CD4-positive, alpha-beta T cell treated with Interleukin-17A for 4 hours (primary cell): ENCODE results near the gene ZNF528.

Experiments
- DNase-seq: peaks from one replicate; pipeline ENCODE4 v3.0.0-alpha.2; 2020; ENCODE audit warnings: mixed read lengths

The ZNF528 gene

DNA sequence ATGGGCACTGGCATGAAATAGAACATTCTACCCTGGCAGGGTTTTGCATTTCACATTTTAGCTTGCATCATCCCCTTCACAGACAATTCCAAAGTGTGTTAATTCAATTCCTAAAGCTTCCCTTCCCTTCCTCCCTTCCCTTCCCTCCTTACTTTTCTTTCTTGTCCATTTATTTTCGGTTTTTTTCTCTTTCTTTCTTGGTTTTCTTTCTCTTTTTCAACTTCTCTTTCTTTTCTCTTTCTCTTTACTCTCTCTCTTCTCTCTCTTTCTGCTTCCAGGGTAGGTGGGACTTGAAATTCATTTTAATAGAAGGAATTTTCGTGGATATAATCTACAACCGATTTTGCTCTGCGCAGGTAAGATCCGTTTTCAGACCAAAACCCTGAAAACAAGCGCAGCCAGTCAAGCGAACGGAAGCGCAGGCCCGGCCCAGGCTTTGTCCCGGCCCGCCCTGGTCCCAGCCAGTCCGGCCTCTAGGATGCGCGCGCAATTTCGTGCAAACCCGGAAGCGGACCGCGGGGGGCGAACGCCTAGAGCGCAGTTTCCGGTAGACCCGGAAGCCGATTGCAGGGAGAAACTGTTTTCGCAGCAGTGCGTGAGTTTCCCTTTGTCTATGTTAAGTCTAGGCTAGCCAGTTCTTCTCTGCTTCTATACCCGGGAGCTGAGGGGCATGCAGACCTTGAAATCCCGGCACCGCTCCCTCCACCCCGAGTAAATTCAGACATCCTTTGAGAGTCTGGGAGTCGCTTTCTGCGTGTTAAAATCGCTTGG lies at the start of gene ZNF528:
TSS of gene ZNF528 (plus strand) at position 540 of the 771 bp plus-strand sequence. CDS start 4,165 bp downstream, outside the sequence.
- peak; percentile 95 for DNase-seq

- DNase-seq: no peak
These were observed 46.1 kb upstream of the ZNF528 start for GRCh38 chr19:52351512-52351911.

- DNase-seq: no peak
These were observed 31.2 kb upstream of the ZNF528 start for GRCh38 chr19:52366414-52366824.

DNA sequence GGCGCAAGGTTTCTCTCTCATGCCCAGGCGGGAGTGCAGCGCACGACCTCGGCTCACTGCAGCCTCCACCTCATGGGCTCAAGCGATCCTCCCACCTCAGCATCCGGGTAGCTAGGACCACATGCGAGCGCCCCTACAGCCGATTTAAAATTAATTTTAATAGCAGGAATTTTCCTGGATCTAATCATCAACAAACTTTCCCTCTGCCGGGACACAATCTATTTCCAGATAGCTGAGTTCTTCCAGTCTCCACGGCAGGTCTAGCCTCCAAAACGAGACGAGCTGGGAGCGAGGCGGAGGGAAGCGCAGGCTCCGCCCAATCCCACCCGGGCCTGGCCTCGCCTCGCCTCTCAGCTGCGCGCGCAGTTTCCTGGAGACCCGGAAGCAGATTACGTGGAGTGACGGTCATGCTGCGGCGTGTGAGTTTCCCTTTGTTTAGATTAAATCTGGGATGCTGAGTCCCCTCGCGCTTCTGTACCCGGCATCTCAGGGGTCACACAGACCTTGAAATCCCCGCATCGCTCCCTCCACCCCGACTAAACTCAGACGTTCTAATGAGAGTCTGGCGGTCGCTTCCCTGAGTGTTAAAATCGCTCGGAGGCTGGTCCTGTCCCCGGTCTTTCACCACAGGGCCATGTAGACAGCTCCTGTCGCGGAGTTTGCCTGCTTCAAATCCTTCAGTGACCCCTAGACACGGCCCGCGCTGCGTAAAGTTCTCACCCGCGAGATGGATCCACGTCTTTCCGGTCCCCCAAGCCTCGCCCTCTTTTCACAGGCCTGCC lies 27.9 kb upstream of the ZNF528 start, which contains the start of gene ZNF880:
TSS of gene ZNF880 (plus strand) at position 365 of the 782 bp plus-strand sequence. CDS start at position 408, 43 bp downstream.
- DNase-seq: peak; percentile 92

DNA sequence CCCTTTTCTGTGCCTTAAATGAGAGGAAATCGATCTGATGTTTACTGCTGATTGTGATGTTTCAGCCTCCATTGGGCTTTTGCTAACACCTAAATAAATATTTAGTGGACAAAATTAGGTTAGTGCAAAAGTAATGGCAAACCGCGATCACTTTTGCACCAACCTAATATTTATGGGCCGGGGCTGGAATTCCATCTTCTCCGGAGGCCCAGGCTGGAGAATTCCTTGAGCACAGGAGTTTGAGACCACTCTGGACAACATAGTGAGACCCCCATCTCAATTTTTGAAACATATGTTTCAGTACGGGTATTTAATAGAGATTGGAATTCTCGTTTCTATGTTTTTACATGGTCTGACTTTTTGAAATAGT lies 27.3 kb upstream of the ZNF528 start:
- no peak for DNase-seq

GRCh38 chr19:52391135-52391534 lies 6.5 kb upstream of the ZNF528 start:
- DNase-seq: no peak

GRCh38 chr19:52398081-52398441 lies 412 bp downstream of the ZNF528 start:
- no peak for DNase-seq

DNA sequence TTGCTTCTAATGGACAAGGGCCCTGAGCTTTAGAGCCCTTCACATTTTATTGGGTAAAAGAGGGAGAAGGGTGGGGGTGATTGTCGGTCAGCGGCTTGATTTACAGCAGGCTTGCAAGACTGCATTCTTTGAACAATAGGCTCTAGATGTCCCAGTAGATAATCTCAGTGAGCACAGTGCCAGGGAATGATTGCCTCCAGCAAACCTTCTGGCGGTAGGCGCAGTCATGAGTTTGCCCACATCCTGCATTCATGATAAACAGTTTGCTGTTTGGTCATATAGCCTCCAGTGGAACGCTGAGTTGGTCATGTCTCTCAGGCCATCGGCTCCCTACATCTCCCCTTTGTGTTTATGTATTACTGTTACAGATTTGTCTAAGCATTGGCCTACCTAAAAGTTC lies 12.6 kb downstream of the ZNF528 start:
- no peak for DNase-seq

GRCh38 chr19:52415711-52416110 lies 18.1 kb downstream of the ZNF528 start:
- DNase-seq: no peak

DNA sequence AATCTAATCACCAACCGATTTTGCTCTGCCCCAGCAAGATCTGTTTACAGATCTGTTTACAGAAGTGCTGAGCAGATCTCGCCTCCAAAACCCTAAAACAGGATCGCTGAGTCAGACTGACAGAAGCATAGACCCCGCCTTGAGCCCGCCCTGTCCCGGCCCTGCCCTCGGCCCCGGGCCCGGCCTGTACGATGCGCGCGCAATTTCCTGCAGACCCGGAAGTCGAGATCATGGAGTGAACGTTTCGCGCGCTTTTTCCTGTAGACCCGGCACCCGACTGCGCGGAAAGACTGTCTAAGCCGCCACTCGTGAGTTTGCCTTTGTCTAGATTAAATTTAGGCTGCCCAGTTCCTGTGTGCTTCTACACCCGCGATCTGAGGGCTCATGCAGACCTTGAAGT lies 31.3 kb downstream of the ZNF528 start, which contains the start of gene ZNF534:
TSS of gene ZNF534 (plus strand) at position 212 of the 400 bp plus-strand sequence. CDS start 2,327 bp downstream, outside the sequence.
- no peak for DNase-seq

DNA sequence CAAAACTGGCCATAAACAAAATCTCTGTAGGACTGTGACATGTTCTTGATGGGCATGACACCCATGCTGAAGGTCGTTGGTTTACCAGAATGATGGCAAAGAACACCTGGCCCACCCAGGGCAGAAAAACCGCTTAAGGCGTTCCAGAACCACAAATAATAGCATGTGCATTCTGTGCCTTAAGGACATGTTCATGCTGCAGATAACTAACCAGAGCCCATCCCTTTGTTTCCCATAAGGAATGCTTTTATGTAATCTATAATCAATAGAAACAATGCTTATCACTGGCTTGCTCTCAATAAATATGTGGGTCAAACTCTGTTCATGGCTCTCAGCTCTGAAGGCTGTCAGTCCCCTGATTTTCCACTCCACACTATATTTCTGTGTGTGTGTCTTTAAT lies 44.5 kb downstream of the ZNF528 start:
- no peak for DNase-seq

GRCh38 chr19:52444506-52444905 lies 46.9 kb downstream of the ZNF528 start:
- no peak for DNase-seq

- no peak for DNase-seq
These were observed 53.6 kb downstream of the ZNF528 start for GRCh38 chr19:52451241-52451640.

DNA sequence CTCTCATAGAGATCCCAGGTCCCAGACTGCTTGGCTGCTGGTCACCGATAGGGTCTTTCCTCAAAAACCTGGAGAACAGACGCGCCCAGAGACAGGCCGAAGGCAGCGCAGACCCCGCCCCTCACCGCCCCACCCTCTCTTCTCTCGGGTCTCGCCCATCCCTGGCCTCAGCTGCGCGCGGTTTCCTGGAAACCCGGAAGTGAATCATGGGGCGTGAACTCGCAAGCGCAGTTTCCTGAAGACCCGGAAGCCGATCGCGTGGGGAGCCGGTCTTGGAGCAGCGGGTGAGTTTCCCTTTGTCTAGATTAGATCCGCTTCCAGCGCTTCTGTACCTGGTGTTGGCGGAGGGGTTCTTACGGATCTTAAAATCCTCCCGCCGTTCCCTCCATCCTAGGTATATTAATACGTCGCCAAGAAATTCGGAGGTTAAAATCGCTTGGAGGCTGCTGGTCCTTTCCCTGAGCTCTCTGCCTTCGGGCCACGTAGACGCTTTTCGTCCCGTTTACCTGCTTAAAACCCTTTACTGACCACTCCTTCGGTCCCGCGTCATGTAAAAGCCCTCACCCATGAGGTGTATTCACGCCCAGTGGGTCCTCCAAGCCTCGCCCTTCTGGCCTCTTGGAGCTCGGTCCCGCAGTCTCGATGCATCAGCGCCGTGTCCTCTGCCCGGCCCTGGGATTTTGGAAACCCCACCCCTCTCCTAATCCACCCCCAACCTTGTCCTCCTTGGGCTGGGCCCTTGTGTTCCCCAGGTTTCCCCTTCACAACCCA lies 55.9 kb downstream of the ZNF528 start, which contains the start of gene ZNF578:
TSS of gene ZNF578 (plus strand) at position 230 of the 771 bp plus-strand sequence. CDS start 48,293 bp downstream, outside the sequence.
- DNase-seq: peak; percentile 71

GRCh38 chr19:52464798-52465470 lies 67.3 kb downstream of the ZNF528 start:
- no peak for DNase-seq
